Measurements from ENCODE around the gene FEN1.

- TF ChIP-seq CTCF (IDR thresholded peaks at IDR 0.05) (no peak), POLR2A (IDR thresholded peaks at IDR 0.05) (no peak), EP300 (IDR thresholded peaks at IDR 0.05) (peak in 1 of 2 donors; percentile 31)
Measured at GRCh38 chr11:61834278-61835048, 41.8 kb downstream of the FEN1 start.
